ENCODE results near the gene MCUB.

Gene MCUB

GRCh38 chr4:109730619-109731545 lies 170.8 kb downstream of the MCUB start:
- no peak for DNase-seq

- no peak for DNase-seq
Observed at GRCh38 chr4:109733728-109734127, 173.7 kb downstream of the MCUB start.

GRCh38 chr4:109735566-109736365 lies 175.7 kb downstream of the MCUB start:
- no peak for DNase-seq

All from inflammatory macrophage treated with lipopolysaccharide for 1 hour (primary cell).